H1 (cell line): ENCODE measurements around the gene TLR9. TPM values are rescaled to one million over a fixed set of nuclear protein-coding genes. Genes with fewer than 3 reads are reported as not detected.

Source experiments
- EZH2 ChIP-seq: fragments of 200-600 bp; sonication (generic); IDR thresholded peaks from 2 replicates; pipeline ENCODE4 v1.7.1; 2012; ENCODE audit warnings: low read depth, mild to moderate bottlenecking, moderate library complexity, low read length, inconsistent platforms; ENCODE audit not compliant: severe bottlenecking
- GABPA ChIP-seq: IDR thresholded peaks from 2 replicates; pipeline ENCODE4 v1.6.1; 2011; ENCODE audit warnings: mild to moderate bottlenecking, low read length, moderate library complexity, borderline replicate concordance; ENCODE audit not compliant: insufficient read depth
- KDM1A ChIP-seq: fragments of 200-600, 300-600 bp; sonication (generic); IDR thresholded peaks from 2 replicates; pipeline ENCODE4 v1.7.1; 2016; ENCODE audit warnings: mild to moderate bottlenecking, low read length, borderline replicate concordance
- RAD21 ChIP-seq, 2 experiments: IDR thresholded peaks in 1 of 2; conservative IDR thresholded peaks in 1 of 2; 2 replicates each; pipeline ENCODE4 v1.6.1; 2011; ENCODE audit warnings: low read depth in 2 of 2, low read length in 2 of 2, improper control_type of control experiment in 1 of 2, inconsistent platforms in 1 of 2, mild to moderate bottlenecking in 1 of 2, moderate library complexity in 1 of 2
- SP1 ChIP-seq: IDR thresholded peaks from 2 replicates; pipeline ENCODE4 v1.6.1; 2011; ENCODE audit warnings: low read depth, low read length
- SP4 ChIP-seq: IDR thresholded peaks from 2 replicates; pipeline ENCODE4 v1.6.1; 2012; ENCODE audit warnings: low read length, inconsistent platforms
- SRF ChIP-seq: IDR thresholded peaks from 2 replicates; pipeline ENCODE4 v1.6.1; 2011; ENCODE audit warnings: mild to moderate bottlenecking, low read depth, low read length, moderate library complexity
- polyA plus RNA-seq, 7 experiments: library from polyadenylated mRNA; depleted of rRNA in 3 of 7; stranded (reverse) in 5 of 7; unstranded in 2 of 7; fragments of >200 nt in 5 of 7; fragments of 200-250 nt in 2 of 7; gene quantifications; 1 replicate in 5 of 7; 2 replicates in 1 of 7; 4 replicates in 1 of 7; pipeline versions ENCODE4 v1.2.1 to v1.2.3, GENCODE V29; 2011 to 2013; ENCODE audit warnings: missing spikeins in 2 of 7, mixed read lengths in 2 of 7
- total RNA-seq: library from RNA; stranded (reverse); fragmentation: NEBNext Ultra II Directional; extraction: Animal tissue kit (Norgen Biotek cat#: 25700); gene quantifications from 2 replicates; pipeline ENCODE4 v1.2.1, GENCODE V29; 2021

Gene TLR9
- total and polyA plus RNA-seq, 2 of the 8 experiments (the other 6 are each of a cell fraction or from before 2014, with no cell fraction given): 0.05 TPM; not detected in 1

- no peak for TF ChIP-seq KDM1A
- no peak for TF ChIP-seq EZH2
- TF ChIP-seq RAD21 (IDR thresholded peaks at IDR 0.05 in 1 of 2, conservative IDR thresholded peaks at IDR 0.05 in 1 of 2; ENCODE audit: low read depth in 2 of 2, low read length in 2 of 2): no peak
- no peak for TF ChIP-seq SP4
- TF ChIP-seq GABPA: no peak
- no peak for TF ChIP-seq SRF
- no peak for TF ChIP-seq SP1
These were observed 33.8 kb downstream of the TLR9 start (continued) for GRCh38 chr3:52191663-52192062.
